OCI-LY1 (cell line): ENCODE measurements around the gene DBNL.

Experiments used
- EZH2 ChIP-seq: fragments of 200-600 bp; sonication (generic), shearing (Covaris generic); IDR thresholded peaks from 2 replicates; pipeline ENCODE4 v1.8.0; 2017; ENCODE audit warnings: borderline replicate concordance, mixed run types, mild to moderate bottlenecking, antibody characterized with exemption, low read length, moderate library complexity, mixed read lengths
- TF ChIP-seq, protein P1 (sequence below): fragments of 200-600 bp; sonication (generic), shearing (Covaris generic); IDR thresholded peaks from 2 replicates; pipeline ENCODE4 v1.5.1; 2017; ENCODE audit warnings: mild to moderate bottlenecking, antibody characterized with exemption, low read length, moderate library complexity, mixed read lengths

DNA sequence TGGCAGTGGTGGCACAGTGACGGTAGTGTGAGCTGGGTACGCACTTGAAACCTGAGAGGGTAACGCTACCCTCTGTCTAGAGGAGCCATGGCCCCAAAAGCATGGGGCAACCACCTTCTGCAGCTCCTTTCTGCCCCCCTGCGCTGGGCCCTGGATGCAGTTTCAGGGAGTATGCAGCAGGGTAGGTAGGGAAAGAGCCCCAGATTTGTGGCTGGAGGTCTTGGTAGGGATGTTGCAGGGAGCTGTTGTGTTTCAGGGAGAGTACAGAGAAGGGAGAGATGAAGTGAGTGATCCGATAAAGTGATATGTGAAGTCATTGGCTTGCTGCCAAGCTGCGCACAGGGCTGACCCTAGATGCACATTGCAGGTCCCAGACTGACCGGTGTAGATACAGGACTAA lies 23.6 kb downstream of the DBNL start:
- TF ChIP-seq, protein P1, sequence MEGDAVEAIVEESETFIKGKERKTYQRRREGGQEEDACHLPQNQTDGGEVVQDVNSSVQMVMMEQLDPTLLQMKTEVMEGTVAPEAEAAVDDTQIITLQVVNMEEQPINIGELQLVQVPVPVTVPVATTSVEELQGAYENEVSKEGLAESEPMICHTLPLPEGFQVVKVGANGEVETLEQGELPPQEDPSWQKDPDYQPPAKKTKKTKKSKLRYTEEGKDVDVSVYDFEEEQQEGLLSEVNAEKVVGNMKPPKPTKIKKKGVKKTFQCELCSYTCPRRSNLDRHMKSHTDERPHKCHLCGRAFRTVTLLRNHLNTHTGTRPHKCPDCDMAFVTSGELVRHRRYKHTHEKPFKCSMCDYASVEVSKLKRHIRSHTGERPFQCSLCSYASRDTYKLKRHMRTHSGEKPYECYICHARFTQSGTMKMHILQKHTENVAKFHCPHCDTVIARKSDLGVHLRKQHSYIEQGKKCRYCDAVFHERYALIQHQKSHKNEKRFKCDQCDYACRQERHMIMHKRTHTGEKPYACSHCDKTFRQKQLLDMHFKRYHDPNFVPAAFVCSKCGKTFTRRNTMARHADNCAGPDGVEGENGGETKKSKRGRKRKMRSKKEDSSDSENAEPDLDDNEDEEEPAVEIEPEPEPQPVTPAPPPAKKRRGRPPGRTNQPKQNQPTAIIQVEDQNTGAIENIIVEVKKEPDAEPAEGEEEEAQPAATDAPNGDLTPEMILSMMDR, result no peak; the same call in 1 of the 2 replicates
- TF ChIP-seq EZH2, result no peak
